Ishikawa (cell line): ENCODE measurements around the gene PDS5B.

Experiments
- CEBPB ChIP-seq: IDR thresholded peaks from 2 replicates; pipeline ENCODE4 v1.6.1; 2012
- CREB1 ChIP-seq: IDR thresholded peaks from 2 replicates; pipeline ENCODE4 v1.6.1; 2012; ENCODE audit warnings: low read depth
- EGR1 ChIP-seq: IDR thresholded peaks from 2 replicates; pipeline ENCODE4 v1.6.1; 2012
- EP300 ChIP-seq: IDR thresholded peaks from 2 replicates; pipeline ENCODE4 v1.6.1; 2012; ENCODE audit warnings: borderline replicate concordance
- FOXM1 ChIP-seq: IDR thresholded peaks from 2 replicates; pipeline ENCODE4 v1.6.1; 2012; ENCODE audit warnings: low read depth, borderline replicate concordance
- MAX ChIP-seq: IDR thresholded peaks from 2 replicates; pipeline ENCODE4 v1.6.1; 2012
- NFIC ChIP-seq: IDR thresholded peaks from 2 replicates; pipeline ENCODE4 v1.6.1; 2012
- RAD21 ChIP-seq: IDR thresholded peaks from 2 replicates; pipeline ENCODE4 v1.6.1; 2012; ENCODE audit warnings: low read depth
- REST ChIP-seq: IDR thresholded peaks from 2 replicates; pipeline ENCODE4 v1.6.1; 2012; ENCODE audit warnings: low read depth, mild to moderate bottlenecking
- TAF1 ChIP-seq: IDR thresholded peaks from 2 replicates; pipeline ENCODE4 v1.6.1; 2012; ENCODE audit warnings: low read depth, mild to moderate bottlenecking
- TCF12 ChIP-seq: IDR thresholded peaks from 2 replicates; pipeline ENCODE4 v1.6.1; 2012; ENCODE audit warnings: low read depth
- TEAD4 ChIP-seq: IDR thresholded peaks from 2 replicates; pipeline ENCODE4 v1.6.1; 2012
- USF1 ChIP-seq: IDR thresholded peaks from 2 replicates; pipeline ENCODE4 v1.6.1; 2012
- YY1 ChIP-seq: IDR thresholded peaks from 2 replicates; pipeline ENCODE4 v1.6.1; 2012; ENCODE audit warnings: low read depth
- ZBTB7A ChIP-seq: IDR thresholded peaks from 2 replicates; pipeline ENCODE4 v1.6.1; 2012; ENCODE audit warnings: low read depth

PDS5B gene

GRCh38 chr13:32734511-32734910 is 148.3 kb downstream of the PDS5B start:
- no peak for TF ChIP-seq CEBPB
- no peak for TF ChIP-seq RAD21
- no peak for TF ChIP-seq REST
- TF ChIP-seq ZBTB7A: no peak
- no peak for TF ChIP-seq TEAD4
- TF ChIP-seq TAF1: no peak
- no peak for TF ChIP-seq NFIC
- TF ChIP-seq MAX: no peak
- no peak for TF ChIP-seq TCF12
- no peak for TF ChIP-seq EGR1
- TF ChIP-seq EP300: no peak
- no peak for TF ChIP-seq YY1

GRCh38 chr13:32735859-32736258 is 149.6 kb downstream of the PDS5B start:
- TF ChIP-seq REST (no peak), NFIC (no peak), CREB1 (no peak), EP300 (no peak), TEAD4 (no peak), TAF1 (no peak), RAD21 (no peak), YY1 (no peak), MAX (no peak), USF1 (no peak), CEBPB (no peak), EGR1 (no peak), ZBTB7A (no peak), TCF12 (no peak), FOXM1 (no peak)

GRCh38 chr13:32736648-32737047 is 150.4 kb downstream of the PDS5B start:
- TF ChIP-seq CREB1: no peak
- TF ChIP-seq FOXM1: no peak
- TF ChIP-seq TAF1: no peak
- TF ChIP-seq EP300: no peak
- no peak for TF ChIP-seq YY1
- TF ChIP-seq RAD21: no peak
- no peak for TF ChIP-seq USF1
- TF ChIP-seq MAX: no peak
- no peak for TF ChIP-seq NFIC
- no peak for TF ChIP-seq CEBPB
- no peak for TF ChIP-seq TCF12
- TF ChIP-seq ZBTB7A: no peak
- TF ChIP-seq TEAD4: no peak

- TF ChIP-seq EGR1: no peak
- TF ChIP-seq ZBTB7A: no peak
- no peak for TF ChIP-seq CEBPB
- no peak for TF ChIP-seq TCF12
- TF ChIP-seq FOXM1: no peak
- no peak for TF ChIP-seq YY1
- TF ChIP-seq CREB1: no peak
- TF ChIP-seq MAX: no peak
- no peak for TF ChIP-seq EP300
- TF ChIP-seq NFIC: no peak
- no peak for TF ChIP-seq TAF1
- no peak for TF ChIP-seq USF1
- no peak for TF ChIP-seq RAD21
- no peak for TF ChIP-seq TEAD4
Observed at GRCh38 chr13:32737111-32737571, 150.9 kb downstream of the PDS5B start.

- no peak for TF ChIP-seq ZBTB7A
- no peak for TF ChIP-seq TEAD4
- no peak for TF ChIP-seq MAX
- no peak for TF ChIP-seq RAD21
- no peak for TF ChIP-seq EGR1
- no peak for TF ChIP-seq CREB1
- no peak for TF ChIP-seq TAF1
- no peak for TF ChIP-seq FOXM1
- no peak for TF ChIP-seq TCF12
- no peak for TF ChIP-seq EP300
- no peak for TF ChIP-seq NFIC
- no peak for TF ChIP-seq YY1
- TF ChIP-seq USF1: no peak
- TF ChIP-seq CEBPB: no peak
- TF ChIP-seq REST: no peak
Observed at GRCh38 chr13:32737679-32738078, 151.4 kb downstream of the PDS5B start.
